Measurements from ENCODE around the gene MRPS30.
"Not testable (repeated sequence)": the region's sequence is repeated elsewhere in the genome, so short reads cannot be mapped to it uniquely, and the experiment has no call there.

DNA sequence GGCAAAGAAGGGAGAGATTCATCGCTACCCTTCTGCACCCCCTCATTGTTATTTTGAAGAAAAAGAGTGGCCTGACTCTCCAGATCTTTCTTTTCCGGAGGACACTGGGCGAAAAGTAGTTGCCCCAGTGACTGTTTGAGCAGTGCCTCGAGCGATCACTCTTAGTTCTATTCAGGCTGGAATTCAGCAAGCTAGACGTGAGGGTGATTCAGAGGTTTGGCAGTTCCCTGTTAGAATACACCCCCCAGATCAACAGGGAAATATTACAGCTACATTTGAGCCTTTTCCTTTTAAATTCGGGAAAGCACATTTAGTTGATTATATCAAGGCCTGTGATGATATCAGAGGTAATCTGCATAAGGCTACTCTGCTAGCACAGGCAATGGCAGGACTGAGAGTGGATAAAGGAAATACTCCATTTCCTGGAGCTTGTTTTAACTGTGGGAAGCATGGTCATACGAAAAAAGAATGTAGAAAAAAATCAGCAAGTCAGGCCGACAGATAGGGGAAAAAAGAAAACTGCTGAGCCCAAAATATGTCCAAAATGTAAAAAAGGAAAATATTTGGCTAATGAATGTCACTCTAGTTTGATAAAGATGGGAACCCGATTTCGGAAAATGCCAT, 19.3 kb upstream of the MRPS30 start:
- TF ChIP-seq, protein P1, sequence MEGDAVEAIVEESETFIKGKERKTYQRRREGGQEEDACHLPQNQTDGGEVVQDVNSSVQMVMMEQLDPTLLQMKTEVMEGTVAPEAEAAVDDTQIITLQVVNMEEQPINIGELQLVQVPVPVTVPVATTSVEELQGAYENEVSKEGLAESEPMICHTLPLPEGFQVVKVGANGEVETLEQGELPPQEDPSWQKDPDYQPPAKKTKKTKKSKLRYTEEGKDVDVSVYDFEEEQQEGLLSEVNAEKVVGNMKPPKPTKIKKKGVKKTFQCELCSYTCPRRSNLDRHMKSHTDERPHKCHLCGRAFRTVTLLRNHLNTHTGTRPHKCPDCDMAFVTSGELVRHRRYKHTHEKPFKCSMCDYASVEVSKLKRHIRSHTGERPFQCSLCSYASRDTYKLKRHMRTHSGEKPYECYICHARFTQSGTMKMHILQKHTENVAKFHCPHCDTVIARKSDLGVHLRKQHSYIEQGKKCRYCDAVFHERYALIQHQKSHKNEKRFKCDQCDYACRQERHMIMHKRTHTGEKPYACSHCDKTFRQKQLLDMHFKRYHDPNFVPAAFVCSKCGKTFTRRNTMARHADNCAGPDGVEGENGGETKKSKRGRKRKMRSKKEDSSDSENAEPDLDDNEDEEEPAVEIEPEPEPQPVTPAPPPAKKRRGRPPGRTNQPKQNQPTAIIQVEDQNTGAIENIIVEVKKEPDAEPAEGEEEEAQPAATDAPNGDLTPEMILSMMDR (optimal IDR thresholded peaks at IDR 0.05 in 1 of 3, IDR thresholded peaks at IDR 0.05 in 1 of 3, conservative IDR thresholded peaks at IDR 0.05 in 1 of 3; ENCODE audit: extremely low read depth in 1 of 3, insufficient read depth in 2 of 3, low read length in 3 of 3) = not testable (repeated sequence)
- TF ChIP-seq EZH2 (IDR thresholded peaks at IDR 0.05; ENCODE audit: low read length) = not testable (repeated sequence)

Measured in keratinocyte (primary cell).